ENCODE data around the gene CCSAP.

CCSAP gene

GRCh38 chr1:229384822-229385221 lies 42.0 kb upstream of the CCSAP start:
- Histone ChIP-seq H2AFZ (ENCODE audit: low read depth, low read length) (no peak overlapping the region), H3K9me3 (ENCODE audit: insufficient read depth, low read length) (no peaks in the 10 kb centered on the region), H3K36me3 (replicated peaks; ENCODE audit: low read depth, low read length) (no peaks in the 10 kb centered on the region), H3K4me1 (ENCODE audit: low read length) (peaks cover 35% of the 10 kb centered on the region), H3K4me3 (ENCODE audit: low read length) (0 out of 2 replicates have a peak overlapping the region, but pooled peaks have one; percentile 7), H3K4me2 (ENCODE audit: low read length) (peak overlapping the region; percentile 44), H3K27me3 (ENCODE audit: low read depth, low read length) (peaks cover 62% of the 10 kb centered on the region), H3K9ac (ENCODE audit: low read length) (no peak overlapping the region), H4K20me1 (ENCODE audit: insufficient read depth, low read length) (no peaks in the 10 kb centered on the region), H3K27ac (ENCODE audit: low read length) (no peak overlapping the region), H3K79me2 (ENCODE audit: low read length) (no peaks in the 10 kb centered on the region)
- TF ChIP-seq EZH2phosphoT487 (IDR thresholded peaks at IDR 0.05; ENCODE audit: low read depth) (no peak), CTCF (IDR thresholded peaks at IDR 0.05; ENCODE audit: low read depth, low read length) (no peak)

GRCh38 chr1:229383961-229384360 lies 41.1 kb upstream of the CCSAP start:
- H3K27me3 ChIP-seq (ENCODE audit: low read depth, low read length) = peaks cover 59% of the 10 kb centered on the region
- no peaks in the 10 kb centered on the region for H3K36me3 ChIP-seq (replicated peaks; ENCODE audit: low read depth, low read length)
- H3K9ac ChIP-seq (ENCODE audit: low read length) = no peak overlapping the region
- H3K79me2 ChIP-seq (ENCODE audit: low read length) = no peaks in the 10 kb centered on the region
- no peak overlapping the region for H3K4me2 ChIP-seq (ENCODE audit: low read length)
- no peaks in the 10 kb centered on the region for H4K20me1 ChIP-seq (ENCODE audit: insufficient read depth, low read length)
- no peaks in the 10 kb centered on the region for H3K9me3 ChIP-seq (ENCODE audit: insufficient read depth, low read length)
- TF ChIP-seq CTCF (IDR thresholded peaks at IDR 0.05; ENCODE audit: low read depth, low read length) (no peak), EZH2phosphoT487 (IDR thresholded peaks at IDR 0.05; ENCODE audit: low read depth) (no peak)
- H3K4me1 ChIP-seq (ENCODE audit: low read length) = peaks cover 28% of the 10 kb centered on the region
- no peak overlapping the region for H3K27ac ChIP-seq (ENCODE audit: low read length)
- no peak overlapping the region for H3K4me3 ChIP-seq (ENCODE audit: low read length)
- no peak overlapping the region for H2AFZ ChIP-seq (ENCODE audit: low read depth, low read length)

- Histone ChIP-seq H3K9ac (ENCODE audit: low read length) (no peak overlapping the region), H3K4me3 (ENCODE audit: low read length) (no peak overlapping the region), H2AFZ (ENCODE audit: low read depth, low read length) (no peak overlapping the region), H4K20me1 (ENCODE audit: insufficient read depth, low read length) (no peaks in the 10 kb centered on the region), H3K9me3 (ENCODE audit: insufficient read depth, low read length) (no peaks in the 10 kb centered on the region), H3K27ac (ENCODE audit: low read length) (no peak overlapping the region), H3K4me1 (ENCODE audit: low read length) (peaks cover 25% of the 10 kb centered on the region), H3K79me2 (ENCODE audit: low read length) (no peaks in the 10 kb centered on the region), H3K36me3 (replicated peaks; ENCODE audit: low read depth, low read length) (no peaks in the 10 kb centered on the region), H3K27me3 (ENCODE audit: low read depth, low read length) (peaks cover 56% of the 10 kb centered on the region), H3K4me2 (ENCODE audit: low read length) (no peak overlapping the region)
- TF ChIP-seq EZH2phosphoT487 (IDR thresholded peaks at IDR 0.05; ENCODE audit: low read depth) = no peak
- no peak for TF ChIP-seq CTCF (IDR thresholded peaks at IDR 0.05; ENCODE audit: low read depth, low read length)
These were observed 40.3 kb upstream of the CCSAP start for GRCh38 chr1:229383188-229383587.

GRCh38 chr1:229381234-229381633 lies 38.4 kb upstream of the CCSAP start:
- Histone ChIP-seq H3K4me2 (ENCODE audit: low read length) (peak overlapping the region; percentile 35), H3K36me3 (replicated peaks; ENCODE audit: low read depth, low read length) (no peaks in the 10 kb centered on the region), H3K4me1 (ENCODE audit: low read length) (peaks cover 25% of the 10 kb centered on the region), H4K20me1 (ENCODE audit: insufficient read depth, low read length) (no peaks in the 10 kb centered on the region), H3K4me3 (ENCODE audit: low read length) (peak overlapping the region; percentile 5; the same call in 1 of the 2 replicates), H3K79me2 (ENCODE audit: low read length) (no peaks in the 10 kb centered on the region), H3K27me3 (ENCODE audit: low read depth, low read length) (peaks cover 47% of the 10 kb centered on the region), H3K27ac (ENCODE audit: low read length) (no peak overlapping the region), H3K9ac (ENCODE audit: low read length) (no peak overlapping the region), H3K9me3 (ENCODE audit: insufficient read depth, low read length) (no peaks in the 10 kb centered on the region), H2AFZ (ENCODE audit: low read depth, low read length) (peak overlapping the region; percentile 24; the same call in 1 of the 2 replicates)
- peak; percentile 33 for TF ChIP-seq CTCF (IDR thresholded peaks at IDR 0.05; ENCODE audit: low read depth, low read length)
- 0 out of 2 replicates have a peak, but pooled peaks have one; percentile 57 for TF ChIP-seq EZH2phosphoT487 (IDR thresholded peaks at IDR 0.05; ENCODE audit: low read depth)

Data from OCI-LY3 (cell line).